HepG2 (cell line): ENCODE data around the gene RGL3. TPM values are rescaled to one million over a fixed set of nuclear protein-coding genes. Genes with fewer than 3 reads are reported as not detected.
A peak's percentile ranks its signal among the peaks of the same experiment; 100 is the strongest.

ENCODE experiments used
- ATAD3A ChIP-seq: sonication (generic); formaldehyde crosslinking; IDR thresholded peaks from 2 replicates; pipeline ENCODE4 v1.4.0; 2020; ENCODE audit warnings: missing genetic modification reagents
- ATF1 ChIP-seq: IDR thresholded peaks from 2 replicates; pipeline ENCODE4 v1.6.1; 2016; ENCODE audit warnings: mild to moderate bottlenecking, control low read depth
- ATM ChIP-seq: fragments of 450-650 bp; IDR thresholded peaks from 2 replicates; pipeline ENCODE4 v1.7.1; 2017; ENCODE audit warnings: mild to moderate bottlenecking, borderline replicate concordance
- BRCA1 ChIP-seq: sonication (generic); formaldehyde crosslinking; IDR thresholded peaks from 2 replicates; pipeline ENCODE4 v1.4.0; 2020; ENCODE audit warnings: missing genetic modification reagents
- CREM ChIP-seq, 2 experiments: sonication (generic) in 1 of 2; formaldehyde crosslinking in 1 of 2; IDR thresholded peaks; 2 replicates each; pipeline versions ENCODE4 v1.4.0 to v1.6.1; 2016 to 2020; ENCODE audit warnings: antibody characterized with exemption in 1 of 2, mild to moderate bottlenecking in 1 of 2, missing genetic modification reagents in 1 of 2
- FLYWCH1 ChIP-seq: sonication (generic); formaldehyde crosslinking; IDR thresholded peaks from 2 replicates; pipeline ENCODE4 v1.8.1; 2023; ENCODE audit warnings: mild to moderate bottlenecking, missing genetic modification reagents
- HCFC1 ChIP-seq: fragments of 150-350 bp; IDR thresholded peaks from 2 replicates; pipeline ENCODE4 v1.6.1; 2014; ENCODE audit warnings: low read depth, low read length
- KDM3A ChIP-seq: IDR thresholded peaks from 2 replicates; pipeline ENCODE4 v1.6.1; 2018; ENCODE audit warnings: low read depth, missing compliant biosample characterization
- MIXL1 ChIP-seq: IDR thresholded peaks from 2 replicates; pipeline ENCODE4 v1.6.1; 2016
- MTF1 ChIP-seq: sonication (generic); formaldehyde crosslinking; IDR thresholded peaks from 2 replicates; pipeline ENCODE4 v1.5.0; 2020; ENCODE audit warnings: missing genetic modification reagents
- NFE2 ChIP-seq: sonication (generic); formaldehyde crosslinking; IDR thresholded peaks from 2 replicates; pipeline ENCODE4 v1.4.0; 2020; ENCODE audit warnings: missing genetic modification reagents
- NFYB ChIP-seq: sonication (generic); formaldehyde crosslinking; IDR thresholded peaks from 2 replicates; pipeline ENCODE4 v1.4.0; 2020; ENCODE audit warnings: missing genetic modification reagents
- PCBP2 ChIP-seq: fragments of 200-400 bp; formaldehyde crosslinking; optimal IDR thresholded peaks from 2 replicates; pipeline ENCODE3; 2018; ENCODE audit warnings: low read length, low read depth; ENCODE audit not compliant: poor library complexity, severe bottlenecking
- PHF21A ChIP-seq: sonication (generic); formaldehyde crosslinking; IDR thresholded peaks from 2 replicates; pipeline ENCODE4 v1.5.0; 2020; ENCODE audit warnings: mild to moderate bottlenecking, missing genetic modification reagents
- SIN3A ChIP-seq: IDR thresholded peaks from 2 replicates; pipeline ENCODE4 v1.6.1; 2011; ENCODE audit warnings: low read depth, mild to moderate bottlenecking, control low read depth, low read length, borderline replicate concordance
- SMYD3 ChIP-seq: sonication (generic); formaldehyde crosslinking; IDR thresholded peaks from 2 replicates; pipeline ENCODE4 v1.8.1; 2023; ENCODE audit warnings: mild to moderate bottlenecking, missing genetic modification reagents
- ZC3H4 ChIP-seq: sonication (generic); formaldehyde crosslinking; IDR thresholded peaks from 2 replicates; pipeline ENCODE4 v1.4.0; 2020; ENCODE audit warnings: missing genetic modification reagents, borderline replicate concordance
- ZFP41 ChIP-seq: sonication (generic); formaldehyde crosslinking; IDR thresholded peaks from 2 replicates; pipeline ENCODE4 v1.4.0; 2020; ENCODE audit warnings: mild to moderate bottlenecking, missing genetic modification reagents, borderline replicate concordance
- ZNF101 ChIP-seq: sonication (generic); formaldehyde crosslinking; IDR thresholded peaks from 2 replicates; pipeline ENCODE4 v1.4.0; 2020; ENCODE audit warnings: mild to moderate bottlenecking, low read depth, missing genetic modification reagents, borderline replicate concordance
- ZNF431 ChIP-seq: sonication (generic); formaldehyde crosslinking; IDR thresholded peaks from 2 replicates; pipeline ENCODE4 v1.9.0; 2022; ENCODE audit warnings: missing genetic modification reagents, low read depth, mild to moderate bottlenecking, borderline replicate concordance
- ZNF546 ChIP-seq: sonication (generic); formaldehyde crosslinking; conservative IDR thresholded peaks from 2 replicates; pipeline ENCODE4 v1.8.1; 2023; ENCODE audit warnings: mild to moderate bottlenecking, missing genetic modification reagents
- ZNF691 ChIP-seq: sonication (generic); formaldehyde crosslinking; IDR thresholded peaks from 2 replicates; pipeline ENCODE4 v1.4.0; 2020; ENCODE audit warnings: missing genetic modification reagents, low read depth, mild to moderate bottlenecking, borderline replicate concordance
- ZNF7 ChIP-seq: IDR thresholded peaks from 2 replicates; pipeline ENCODE4 v1.6.1; 2016; ENCODE audit warnings: missing biosample characterization, missing genetic modification reagents
- ZNF816 ChIP-seq: sonication (generic); formaldehyde crosslinking; IDR thresholded peaks from 2 replicates; pipeline ENCODE4 v1.8.0; 2022; ENCODE audit warnings: missing genetic modification reagents, mild to moderate bottlenecking, borderline replicate concordance
- polyA plus RNA-seq, 8 experiments: library from polyadenylated mRNA; depleted of rRNA in 3 of 8; stranded (reverse) in 7 of 8; unstranded in 1 of 8; fragments of >200 nt; fragmentation: Illumina TruSeq in 4 of 8; extraction: Trizol in 4 of 8; gene quantifications; 2 replicates each; pipeline versions ENCODE4 v1.2.1 to v1.2.3, GENCODE V29; 2011 to 2016; ENCODE audit warnings: low read depth in 4 of 8, missing spikeins in 1 of 8, mixed read lengths in 1 of 8; ENCODE audit not compliant: insufficient read depth in 1 of 8
- total RNA-seq, 5 experiments: library from RNA; depleted of rRNA; stranded (reverse); fragments of >200 nt; fragmentation: Illumina TruSeq; extraction: Trizol; gene quantifications; 2 replicates each; pipeline ENCODE4 v1.2.3, GENCODE V29; 2016; ENCODE audit warnings: low read depth in 1 of 5
- TF ChIP-seq, protein P1 (sequence below): sonication (generic); formaldehyde crosslinking; IDR thresholded peaks from 2 replicates; pipeline ENCODE4 v1.9.0; 2021; ENCODE audit warnings: missing genetic modification reagents, borderline replicate concordance
- TF ChIP-seq, protein P2 (sequence below): IDR thresholded peaks from 2 replicates; pipeline ENCODE4 v1.6.1; 2016; ENCODE audit warnings: mild to moderate bottlenecking

Gene RGL3
- total and polyA plus RNA-seq, 2 of the 13 experiments (the other 11 are each of a cell fraction or from before 2014, with no cell fraction given) = 4.2 to 7.6 TPM

- TF ChIP-seq PHF21A (CRISPR knock-in tag) (peak; percentile 67), FLYWCH1 (no peak; the same call in 1 of the 2 replicates), ZNF101 (no peak), ZNF691 (CRISPR knock-in tag) (no peak), ZNF431 (CRISPR knock-in tag) (no peak), BRCA1 (CRISPR knock-in tag) (no peak), CREM (IDR thresholded peaks at IDR 0.05) (peak; percentile 71), CREM (CRISPR knock-in tag; IDR thresholded peaks at IDR 0.05) (no peak), HCFC1 (no peak; the same call in 1 of the 2 replicates), ZC3H4 (no peak), MIXL1 (CRISPR knock-in tag) (peak; percentile 35; the same call in 1 of the 2 replicates), NFE2 (no peak), ZFP41 (CRISPR knock-in tag) (no peak), PCBP2 (no peak), ZNF7 (CRISPR knock-in tag) (no peak), SIN3A (peak; percentile 50; the same call in 1 of the 2 replicates), ATAD3A (CRISPR knock-in tag) (no peak), KDM3A (no peak), MTF1 (CRISPR knock-in tag) (no peak), ATM (no peak), ZNF546 (CRISPR knock-in tag) (no peak), ATF1 (CRISPR knock-in tag) (peak; percentile 85), ZNF816 (CRISPR knock-in tag) (no peak), NFYB (CRISPR knock-in tag) (peak; percentile 92), SMYD3 (CRISPR knock-in tag) (no peak)
- TF ChIP-seq, protein P1, sequence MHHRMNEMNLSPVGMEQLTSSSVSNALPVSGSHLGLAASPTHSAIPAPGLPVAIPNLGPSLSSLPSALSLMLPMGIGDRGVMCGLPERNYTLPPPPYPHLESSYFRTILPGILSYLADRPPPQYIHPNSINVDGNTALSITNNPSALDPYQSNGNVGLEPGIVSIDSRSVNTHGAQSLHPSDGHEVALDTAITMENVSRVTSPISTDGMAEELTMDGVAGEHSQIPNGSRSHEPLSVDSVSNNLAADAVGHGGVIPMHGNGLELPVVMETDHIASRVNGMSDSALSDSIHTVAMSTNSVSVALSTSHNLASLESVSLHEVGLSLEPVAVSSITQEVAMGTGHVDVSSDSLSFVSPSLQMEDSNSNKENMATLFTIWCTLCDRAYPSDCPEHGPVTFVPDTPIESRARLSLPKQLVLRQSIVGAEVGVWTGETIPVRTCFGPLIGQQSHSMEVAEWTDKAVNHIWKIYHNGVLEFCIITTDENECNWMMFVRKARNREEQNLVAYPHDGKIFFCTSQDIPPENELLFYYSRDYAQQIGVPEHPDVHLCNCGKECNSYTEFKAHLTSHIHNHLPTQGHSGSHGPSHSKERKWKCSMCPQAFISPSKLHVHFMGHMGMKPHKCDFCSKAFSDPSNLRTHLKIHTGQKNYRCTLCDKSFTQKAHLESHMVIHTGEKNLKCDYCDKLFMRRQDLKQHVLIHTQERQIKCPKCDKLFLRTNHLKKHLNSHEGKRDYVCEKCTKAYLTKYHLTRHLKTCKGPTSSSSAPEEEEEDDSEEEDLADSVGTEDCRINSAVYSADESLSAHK = no peak
- TF ChIP-seq, protein P2, sequence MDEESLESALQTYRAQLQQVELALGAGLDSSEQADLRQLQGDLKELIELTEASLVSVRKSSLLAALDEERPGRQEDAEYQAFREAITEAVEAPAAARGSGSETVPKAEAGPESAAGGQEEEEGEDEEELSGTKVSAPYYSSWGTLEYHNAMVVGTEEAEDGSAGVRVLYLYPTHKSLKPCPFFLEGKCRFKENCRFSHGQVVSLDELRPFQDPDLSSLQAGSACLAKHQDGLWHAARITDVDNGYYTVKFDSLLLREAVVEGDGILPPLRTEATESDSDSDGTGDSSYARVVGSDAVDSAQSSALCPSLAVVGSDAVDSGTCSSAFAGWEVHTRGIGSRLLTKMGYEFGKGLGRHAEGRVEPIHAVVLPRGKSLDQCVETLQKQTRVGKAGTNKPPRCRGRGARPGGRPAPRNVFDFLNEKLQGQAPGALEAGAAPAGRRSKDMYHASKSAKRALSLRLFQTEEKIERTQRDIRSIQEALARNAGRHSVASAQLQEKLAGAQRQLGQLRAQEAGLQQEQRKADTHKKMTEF (CRISPR knock-in tag) = peak; percentile 80
These were observed 72.8 kb downstream of the RGL3 start, which contains the start of the genes CCDC159 and TMEM205 (continued) for GRCh38 chr19:11346104-11346940.
